Measurements from ENCODE around the gene THSD4. TPM values are rescaled to one million over a fixed set of nuclear protein-coding genes. Genes with fewer than 3 reads are reported as not detected.

Gene THSD4
- total and polyA plus RNA-seq, 2 of the 8 experiments (the other 6 are each of a cell fraction or from before 2014, with no cell fraction given), result 2.5 to 6.2 TPM

DNA sequence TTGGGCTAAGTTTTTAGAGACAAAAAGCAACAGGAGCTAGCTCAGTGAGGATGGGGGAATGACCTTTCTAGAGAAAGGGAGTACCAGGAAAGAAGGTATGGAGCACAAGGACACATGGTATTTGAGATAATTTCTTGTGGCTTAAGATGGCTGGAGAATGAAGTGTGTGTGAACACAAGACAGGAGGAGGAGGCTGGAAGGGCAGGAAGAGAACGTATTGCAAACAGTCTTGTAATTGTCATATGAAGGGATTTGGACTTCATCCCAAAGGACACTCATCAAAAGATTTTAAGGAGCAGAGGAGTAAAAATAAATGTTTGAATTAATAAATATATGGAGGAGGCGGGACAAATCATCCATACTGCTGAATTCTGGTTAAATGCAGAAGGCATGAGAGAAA, 426.5 kb downstream of the THSD4 start (continued):
- TF ChIP-seq, protein P1, sequence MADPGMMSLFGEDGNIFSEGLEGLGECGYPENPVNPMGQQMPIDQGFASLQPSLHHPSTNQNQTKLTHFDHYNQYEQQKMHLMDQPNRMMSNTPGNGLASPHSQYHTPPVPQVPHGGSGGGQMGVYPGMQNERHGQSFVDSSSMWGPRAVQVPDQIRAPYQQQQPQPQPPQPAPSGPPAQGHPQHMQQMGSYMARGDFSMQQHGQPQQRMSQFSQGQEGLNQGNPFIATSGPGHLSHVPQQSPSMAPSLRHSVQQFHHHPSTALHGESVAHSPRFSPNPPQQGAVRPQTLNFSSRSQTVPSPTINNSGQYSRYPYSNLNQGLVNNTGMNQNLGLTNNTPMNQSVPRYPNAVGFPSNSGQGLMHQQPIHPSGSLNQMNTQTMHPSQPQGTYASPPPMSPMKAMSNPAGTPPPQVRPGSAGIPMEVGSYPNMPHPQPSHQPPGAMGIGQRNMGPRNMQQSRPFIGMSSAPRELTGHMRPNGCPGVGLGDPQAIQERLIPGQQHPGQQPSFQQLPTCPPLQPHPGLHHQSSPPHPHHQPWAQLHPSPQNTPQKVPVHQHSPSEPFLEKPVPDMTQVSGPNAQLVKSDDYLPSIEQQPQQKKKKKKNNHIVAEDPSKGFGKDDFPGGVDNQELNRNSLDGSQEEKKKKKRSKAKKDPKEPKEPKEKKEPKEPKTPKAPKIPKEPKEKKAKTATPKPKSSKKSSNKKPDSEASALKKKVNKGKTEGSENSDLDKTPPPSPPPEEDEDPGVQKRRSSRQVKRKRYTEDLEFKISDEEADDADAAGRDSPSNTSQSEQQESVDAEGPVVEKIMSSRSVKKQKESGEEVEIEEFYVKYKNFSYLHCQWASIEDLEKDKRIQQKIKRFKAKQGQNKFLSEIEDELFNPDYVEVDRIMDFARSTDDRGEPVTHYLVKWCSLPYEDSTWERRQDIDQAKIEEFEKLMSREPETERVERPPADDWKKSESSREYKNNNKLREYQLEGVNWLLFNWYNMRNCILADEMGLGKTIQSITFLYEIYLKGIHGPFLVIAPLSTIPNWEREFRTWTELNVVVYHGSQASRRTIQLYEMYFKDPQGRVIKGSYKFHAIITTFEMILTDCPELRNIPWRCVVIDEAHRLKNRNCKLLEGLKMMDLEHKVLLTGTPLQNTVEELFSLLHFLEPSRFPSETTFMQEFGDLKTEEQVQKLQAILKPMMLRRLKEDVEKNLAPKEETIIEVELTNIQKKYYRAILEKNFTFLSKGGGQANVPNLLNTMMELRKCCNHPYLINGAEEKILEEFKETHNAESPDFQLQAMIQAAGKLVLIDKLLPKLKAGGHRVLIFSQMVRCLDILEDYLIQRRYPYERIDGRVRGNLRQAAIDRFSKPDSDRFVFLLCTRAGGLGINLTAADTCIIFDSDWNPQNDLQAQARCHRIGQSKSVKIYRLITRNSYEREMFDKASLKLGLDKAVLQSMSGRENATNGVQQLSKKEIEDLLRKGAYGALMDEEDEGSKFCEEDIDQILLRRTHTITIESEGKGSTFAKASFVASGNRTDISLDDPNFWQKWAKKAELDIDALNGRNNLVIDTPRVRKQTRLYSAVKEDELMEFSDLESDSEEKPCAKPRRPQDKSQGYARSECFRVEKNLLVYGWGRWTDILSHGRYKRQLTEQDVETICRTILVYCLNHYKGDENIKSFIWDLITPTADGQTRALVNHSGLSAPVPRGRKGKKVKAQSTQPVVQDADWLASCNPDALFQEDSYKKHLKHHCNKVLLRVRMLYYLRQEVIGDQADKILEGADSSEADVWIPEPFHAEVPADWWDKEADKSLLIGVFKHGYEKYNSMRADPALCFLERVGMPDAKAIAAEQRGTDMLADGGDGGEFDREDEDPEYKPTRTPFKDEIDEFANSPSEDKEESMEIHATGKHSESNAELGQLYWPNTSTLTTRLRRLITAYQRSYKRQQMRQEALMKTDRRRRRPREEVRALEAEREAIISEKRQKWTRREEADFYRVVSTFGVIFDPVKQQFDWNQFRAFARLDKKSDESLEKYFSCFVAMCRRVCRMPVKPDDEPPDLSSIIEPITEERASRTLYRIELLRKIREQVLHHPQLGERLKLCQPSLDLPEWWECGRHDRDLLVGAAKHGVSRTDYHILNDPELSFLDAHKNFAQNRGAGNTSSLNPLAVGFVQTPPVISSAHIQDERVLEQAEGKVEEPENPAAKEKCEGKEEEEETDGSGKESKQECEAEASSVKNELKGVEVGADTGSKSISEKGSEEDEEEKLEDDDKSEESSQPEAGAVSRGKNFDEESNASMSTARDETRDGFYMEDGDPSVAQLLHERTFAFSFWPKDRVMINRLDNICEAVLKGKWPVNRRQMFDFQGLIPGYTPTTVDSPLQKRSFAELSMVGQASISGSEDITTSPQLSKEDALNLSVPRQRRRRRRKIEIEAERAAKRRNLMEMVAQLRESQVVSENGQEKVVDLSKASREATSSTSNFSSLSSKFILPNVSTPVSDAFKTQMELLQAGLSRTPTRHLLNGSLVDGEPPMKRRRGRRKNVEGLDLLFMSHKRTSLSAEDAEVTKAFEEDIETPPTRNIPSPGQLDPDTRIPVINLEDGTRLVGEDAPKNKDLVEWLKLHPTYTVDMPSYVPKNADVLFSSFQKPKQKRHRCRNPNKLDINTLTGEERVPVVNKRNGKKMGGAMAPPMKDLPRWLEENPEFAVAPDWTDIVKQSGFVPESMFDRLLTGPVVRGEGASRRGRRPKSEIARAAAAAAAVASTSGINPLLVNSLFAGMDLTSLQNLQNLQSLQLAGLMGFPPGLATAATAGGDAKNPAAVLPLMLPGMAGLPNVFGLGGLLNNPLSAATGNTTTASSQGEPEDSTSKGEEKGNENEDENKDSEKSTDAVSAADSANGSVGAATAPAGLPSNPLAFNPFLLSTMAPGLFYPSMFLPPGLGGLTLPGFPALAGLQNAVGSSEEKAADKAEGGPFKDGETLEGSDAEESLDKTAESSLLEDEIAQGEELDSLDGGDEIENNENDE (IDR thresholded peaks at IDR 0.05; ENCODE audit: insufficient replicate concordance, low read length), result no peak
- TF ChIP-seq GABPA (IDR thresholded peaks at IDR 0.05; ENCODE audit: borderline replicate concordance, insufficient read depth, low read length), result no peak
- TF ChIP-seq BRCA1 (IDR thresholded peaks at IDR 0.05; ENCODE audit: low read depth, low read length), result no peak
- TF ChIP-seq TBP (IDR thresholded peaks at IDR 0.05; ENCODE audit: low read depth, low read length), result no peak
- TF ChIP-seq TAF7 (optimal IDR thresholded peaks at IDR 0.05; ENCODE audit: borderline replicate concordance, low read depth, low read length), result no peak
- no peak for TF ChIP-seq MAFK (IDR thresholded peaks at IDR 0.05; ENCODE audit: low read depth, low read length)
- TF ChIP-seq JUN (IDR thresholded peaks at IDR 0.05; ENCODE audit: low read depth, low read length), result no peak
- TF ChIP-seq TEAD4 (IDR thresholded peaks at IDR 0.05; ENCODE audit: low read depth, low read length), result no peak
- TF ChIP-seq, protein P2, sequence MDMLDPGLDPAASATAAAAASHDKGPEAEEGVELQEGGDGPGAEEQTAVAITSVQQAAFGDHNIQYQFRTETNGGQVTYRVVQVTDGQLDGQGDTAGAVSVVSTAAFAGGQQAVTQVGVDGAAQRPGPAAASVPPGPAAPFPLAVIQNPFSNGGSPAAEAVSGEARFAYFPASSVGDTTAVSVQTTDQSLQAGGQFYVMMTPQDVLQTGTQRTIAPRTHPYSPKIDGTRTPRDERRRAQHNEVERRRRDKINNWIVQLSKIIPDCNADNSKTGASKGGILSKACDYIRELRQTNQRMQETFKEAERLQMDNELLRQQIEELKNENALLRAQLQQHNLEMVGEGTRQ (IDR thresholded peaks at IDR 0.05; ENCODE audit: low read length), result no peak
- TF ChIP-seq CTBP2 (IDR thresholded peaks at IDR 0.05; ENCODE audit: borderline replicate concordance, insufficient read depth, insufficient read length, low read length), result no peak
- no peak for TF ChIP-seq CHD2 (IDR thresholded peaks at IDR 0.05; ENCODE audit: low read length)

All from H1 (cell line).